HG03558 (cell line): ENCODE measurements around the gene DSG2.

Experiments
- ATAC-seq: cut with Tn5 transposase; IDR thresholded peaks from one replicate; pipeline ENCODE4 v1.9.1; 2021; ENCODE audit warnings: moderate number of reproducible peaks; ENCODE audit not compliant: unreplicated experiment; ENCODE audit errors: extremely low read depth

The DSG2 gene

DNA sequence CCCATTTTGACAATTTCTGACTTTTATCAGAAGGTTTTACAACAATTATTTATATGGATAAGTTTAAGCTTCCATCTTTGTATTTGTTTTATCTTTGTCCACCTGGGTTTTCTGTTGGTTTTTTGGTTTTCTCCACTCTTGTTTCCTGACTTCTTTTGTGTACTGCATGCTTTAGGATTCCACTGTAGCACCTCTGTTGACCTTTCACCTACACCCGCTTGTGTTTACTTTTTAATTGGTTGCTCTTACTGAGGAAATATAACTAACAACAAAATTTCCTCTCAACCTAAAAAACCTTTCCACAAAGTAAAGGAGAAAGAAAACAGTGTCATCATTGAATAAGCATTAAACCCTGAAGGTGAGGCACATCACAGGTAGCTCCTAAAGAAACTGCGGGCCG lies 53.9 kb downstream of the DSG2 start:
- no peak for ATAC-seq

DNA sequence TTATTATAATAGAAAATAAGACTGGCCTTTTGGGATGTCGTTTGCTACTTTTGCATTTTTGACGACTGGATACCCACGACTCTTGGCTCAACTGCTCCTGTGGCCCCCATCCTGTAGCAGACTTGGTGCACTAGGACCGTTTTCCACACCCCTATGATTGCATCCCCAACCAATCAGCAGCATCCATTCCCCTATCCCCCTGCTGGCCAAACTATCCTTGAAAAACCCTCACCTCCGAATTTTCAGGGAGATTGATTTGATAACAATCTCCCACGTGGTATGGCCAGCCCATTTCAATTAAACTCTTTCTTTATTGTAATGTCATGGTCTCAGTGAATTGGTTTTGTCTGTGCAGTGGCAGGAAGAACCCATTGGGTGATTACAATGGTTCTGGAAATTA lies 55.8 kb downstream of the DSG2 start:
- ATAC-seq = no peak

DNA sequence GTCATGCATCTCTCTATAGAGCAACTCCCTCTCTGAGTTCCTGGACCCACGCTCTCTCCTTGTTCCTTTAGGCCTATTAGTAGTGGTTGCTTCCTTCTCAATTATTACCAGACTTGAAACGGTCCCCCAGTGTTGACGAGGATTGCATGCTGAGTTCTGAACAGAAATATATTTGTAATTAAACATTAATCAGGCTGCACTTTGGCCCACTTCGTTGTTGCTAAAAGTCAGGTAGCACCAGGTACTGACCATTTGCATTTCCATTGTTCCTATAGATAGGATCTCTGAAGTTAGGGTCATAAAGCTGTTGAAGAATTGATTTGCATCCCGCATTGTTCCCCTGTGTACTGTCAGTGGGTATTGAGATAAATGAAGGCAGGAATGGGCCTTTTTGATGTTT lies 56.8 kb downstream of the DSG2 start:
- no peak for ATAC-seq

DNA sequence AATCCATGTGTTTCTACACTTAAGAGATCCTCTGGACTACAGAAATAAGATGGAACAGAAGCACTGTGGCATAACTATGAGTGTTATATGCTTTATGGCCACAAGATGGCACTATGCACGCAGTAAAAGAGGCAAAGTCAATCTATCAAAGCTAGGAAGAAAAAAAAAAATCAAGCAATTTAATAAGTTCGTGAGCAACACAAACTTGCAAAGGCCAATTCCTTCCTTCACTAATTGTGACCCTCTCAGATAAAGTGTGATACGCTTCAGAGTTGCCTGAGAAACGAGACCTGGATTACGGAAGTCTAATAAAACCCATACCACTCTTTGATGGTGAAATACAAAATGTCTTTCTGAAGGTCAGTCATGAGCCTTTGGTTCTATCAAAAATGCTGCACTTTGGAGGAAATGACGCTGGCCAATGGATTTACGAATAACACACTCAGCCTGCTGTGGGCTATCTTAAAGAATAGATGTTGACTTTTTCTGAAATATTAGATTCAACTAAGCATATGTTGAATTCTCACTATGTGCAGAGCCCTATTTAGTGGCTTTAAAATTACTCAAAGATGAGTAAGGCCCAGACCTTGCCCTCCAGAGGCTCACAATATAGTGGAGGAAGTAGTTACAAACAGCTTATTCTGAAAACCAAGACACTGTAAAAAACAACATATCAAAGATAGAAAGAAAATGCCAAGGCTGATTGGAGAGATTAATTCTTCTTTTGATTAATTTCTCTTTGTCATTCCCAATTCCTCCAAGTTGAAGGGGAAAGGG lies 58.2 kb downstream of the DSG2 start:
- ATAC-seq = no peak

DNA sequence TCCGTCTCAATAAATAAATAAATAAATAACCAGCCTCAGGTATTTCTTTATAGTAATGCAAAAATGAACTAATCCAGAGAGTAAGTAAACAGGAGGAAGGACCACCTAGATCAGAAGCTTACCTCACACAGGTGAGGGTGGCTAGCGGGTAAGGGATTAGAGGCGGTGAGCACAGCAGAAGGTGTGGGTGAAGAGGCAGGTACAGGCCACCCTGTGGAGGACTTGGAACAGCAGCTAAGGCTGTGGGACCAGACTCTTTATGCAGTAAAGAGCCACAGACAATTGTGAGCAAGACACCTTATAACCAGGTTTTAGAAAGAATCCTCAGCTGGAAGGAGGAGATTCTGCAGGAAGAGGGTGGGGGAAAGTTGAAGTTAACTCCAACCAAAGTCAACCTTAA lies 59.5 kb downstream of the DSG2 start:
- no peak for ATAC-seq

DNA sequence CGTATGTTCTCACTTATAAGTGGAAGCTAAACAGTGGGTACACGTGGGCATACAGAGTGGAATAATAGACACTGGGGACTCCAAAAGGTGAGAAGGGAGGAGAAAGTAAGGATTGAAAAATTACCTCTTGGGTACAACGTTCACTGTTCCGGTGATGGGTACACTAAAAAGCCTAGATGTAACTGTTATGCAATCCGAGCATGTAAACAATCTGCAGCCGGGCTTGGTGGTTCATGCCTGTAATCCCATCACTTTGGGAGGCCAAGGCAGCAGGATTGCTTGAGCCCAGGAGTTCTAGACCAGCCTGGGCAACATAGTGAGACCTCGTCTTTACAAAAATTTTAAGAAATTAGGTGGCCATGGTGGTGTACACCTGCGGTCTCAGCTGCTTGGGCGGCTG lies 60.6 kb downstream of the DSG2 start:
- ATAC-seq = no peak

DNA sequence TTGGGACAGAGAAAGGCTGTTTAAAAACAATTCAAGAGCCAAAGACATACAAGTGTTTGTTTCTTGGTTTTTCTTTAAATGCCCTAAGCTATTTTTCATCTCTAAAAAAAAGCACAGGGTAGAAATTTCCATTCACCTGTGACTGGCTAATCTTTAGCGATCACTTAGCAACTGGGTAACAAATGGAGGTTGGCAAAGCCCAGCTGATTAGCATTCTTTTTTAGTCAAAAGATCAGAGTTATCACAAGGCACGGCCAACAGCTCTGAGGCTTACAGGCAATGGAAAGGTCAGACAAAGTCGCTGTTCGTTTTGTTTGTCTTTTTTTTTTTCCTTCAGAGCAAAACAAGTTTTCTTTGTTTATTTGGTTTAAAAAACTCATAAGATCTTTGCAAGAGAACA lies 64.7 kb downstream of the DSG2 start:
- ATAC-seq = no peak

DNA sequence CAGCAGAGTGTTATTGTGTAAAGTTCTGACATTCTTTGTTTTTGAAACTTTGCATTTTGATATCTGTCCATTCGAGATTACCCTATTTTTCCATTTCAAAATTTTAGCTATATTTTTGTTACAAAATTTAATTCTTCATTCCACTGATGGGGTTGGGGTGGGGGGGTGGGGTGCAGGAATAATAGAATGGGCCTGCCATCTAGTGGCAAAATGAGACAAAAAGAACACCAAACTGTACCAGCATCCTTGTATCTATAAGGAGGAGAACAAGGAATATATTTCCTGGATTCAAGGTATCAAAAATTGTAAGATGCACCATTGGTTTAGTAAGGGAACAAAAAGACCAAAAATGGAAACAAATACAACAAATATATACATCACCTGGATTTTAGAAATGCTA lies 65.8 kb downstream of the DSG2 start:
- ATAC-seq = no peak

DNA sequence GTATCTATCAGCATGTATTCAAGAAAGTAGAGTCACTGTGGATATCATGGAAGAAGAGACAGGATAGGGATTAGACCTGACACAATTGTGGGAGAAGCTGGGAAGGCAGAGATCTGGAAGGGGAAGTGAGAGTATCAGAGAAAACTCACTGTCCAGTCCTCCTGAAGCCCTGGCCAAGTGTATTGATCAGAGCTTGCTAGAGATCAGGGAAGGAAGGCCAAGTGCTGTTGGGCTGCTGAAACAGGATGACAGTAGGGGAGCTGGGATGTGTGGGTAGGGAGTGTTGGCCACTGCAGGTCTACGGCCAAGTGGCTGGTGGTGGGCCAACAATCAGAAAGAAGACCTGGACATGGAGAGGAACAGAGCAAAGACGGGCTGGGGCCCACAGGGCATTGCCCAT lies 67.4 kb downstream of the DSG2 start:
- no peak for ATAC-seq

DNA sequence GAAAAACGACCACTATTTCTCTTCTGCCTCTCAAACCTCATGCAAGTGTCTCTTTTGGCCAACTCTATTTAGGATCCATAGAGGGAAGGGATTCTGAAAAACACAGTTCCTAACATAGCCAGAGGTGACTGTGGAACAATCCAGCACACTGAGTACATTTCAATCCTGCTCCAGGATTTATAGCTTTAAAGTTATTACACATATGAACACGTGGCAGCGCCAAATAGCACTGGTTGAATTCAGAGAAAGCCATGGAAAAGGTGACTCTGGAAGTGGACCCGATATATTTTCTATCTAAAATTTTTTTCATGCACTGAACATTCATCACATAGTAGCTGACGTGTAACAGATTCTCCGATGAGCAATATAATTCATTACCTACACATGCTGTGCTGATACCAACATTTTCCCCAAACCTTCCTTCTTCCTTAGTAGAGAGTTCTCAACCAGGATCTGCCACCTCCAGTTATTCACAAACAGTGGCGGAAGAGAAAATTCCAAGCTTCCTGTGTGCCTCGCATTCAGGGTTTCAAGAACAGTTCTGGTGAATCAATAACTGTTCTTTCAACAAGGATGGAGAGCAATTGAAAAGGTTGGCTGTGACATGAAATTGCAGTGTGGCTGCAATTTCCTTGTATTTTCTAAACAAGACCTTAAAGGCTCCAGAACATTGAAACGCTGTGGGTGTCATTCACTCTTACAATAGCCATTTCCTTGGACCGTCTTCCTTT lies 68.0 kb downstream of the DSG2 start:
- ATAC-seq = no peak

DNA sequence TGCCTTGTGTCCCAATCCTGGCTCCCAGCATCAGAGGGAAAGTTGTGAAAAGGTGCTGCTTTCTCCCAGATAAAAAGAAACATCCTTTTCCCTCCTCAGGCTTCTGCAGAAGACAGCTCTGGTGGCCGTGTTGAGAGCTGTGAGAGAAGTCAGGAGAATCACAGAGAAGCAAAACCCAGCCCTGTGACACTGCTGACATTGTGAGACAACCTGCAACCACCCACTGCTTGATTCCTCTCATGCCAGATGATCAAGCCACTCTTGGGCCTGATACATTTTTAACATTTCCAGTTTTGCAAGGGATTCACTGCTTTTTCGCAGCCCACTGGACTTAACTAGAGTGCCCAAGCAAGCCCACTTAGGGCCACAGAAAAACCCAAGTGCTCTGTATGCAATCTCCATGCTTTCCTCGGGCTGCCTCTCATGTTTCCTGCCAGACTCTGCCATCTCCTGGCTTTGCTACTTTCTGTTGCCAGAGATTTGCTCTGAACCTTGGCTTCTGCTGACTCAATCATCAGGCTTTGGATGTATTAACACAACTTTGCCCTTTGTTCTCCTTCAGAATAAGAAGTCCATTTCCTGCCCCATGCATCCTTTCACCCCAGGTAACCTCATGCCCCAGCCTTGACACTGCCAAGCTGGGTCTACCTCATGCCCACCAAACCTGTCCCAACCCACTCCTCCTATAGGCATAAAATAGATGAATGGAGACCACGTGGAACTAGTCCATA lies 68.8 kb downstream of the DSG2 start:
- no peak for ATAC-seq

DNA sequence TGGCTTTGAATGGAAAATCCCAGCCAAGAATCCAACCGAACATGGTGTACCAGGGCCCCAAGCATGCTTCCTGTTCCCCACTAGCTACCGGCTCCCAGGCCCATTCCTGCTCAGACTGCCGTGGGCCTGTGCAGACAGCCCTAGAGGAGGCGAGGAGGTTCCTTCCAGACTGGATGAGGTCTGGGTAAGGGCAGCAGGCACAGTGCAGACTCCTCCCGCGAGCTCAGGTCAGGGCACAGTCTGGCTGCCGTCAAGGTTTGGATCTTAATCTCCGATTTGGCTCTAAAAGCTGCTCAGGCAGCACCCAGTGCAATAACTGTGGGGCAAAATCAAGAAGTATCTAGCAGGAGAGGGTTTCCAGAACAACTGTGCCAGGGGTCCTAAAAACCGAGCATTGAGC lies 74.4 kb downstream of the DSG2 start:
- ATAC-seq = no peak

DNA sequence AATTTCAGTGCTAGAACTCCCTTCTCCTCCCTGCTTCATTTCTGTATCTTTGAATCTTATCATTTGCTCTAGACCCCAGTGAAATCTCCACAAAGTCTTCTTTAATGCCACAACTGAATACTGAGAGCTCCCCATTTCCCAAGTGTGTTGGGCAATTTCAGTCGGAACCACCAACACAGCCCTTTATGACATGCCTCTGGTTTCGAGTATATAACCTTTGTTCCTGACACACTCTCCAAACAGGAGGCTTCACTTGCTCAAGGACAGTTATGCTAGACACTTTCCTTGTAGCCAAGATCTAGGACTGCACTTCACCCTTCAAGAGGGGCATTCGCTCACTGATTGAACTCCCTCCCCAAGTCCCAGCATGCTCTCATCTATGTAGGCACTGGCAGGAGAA lies 75.1 kb downstream of the DSG2 start:
- no peak for ATAC-seq

DNA sequence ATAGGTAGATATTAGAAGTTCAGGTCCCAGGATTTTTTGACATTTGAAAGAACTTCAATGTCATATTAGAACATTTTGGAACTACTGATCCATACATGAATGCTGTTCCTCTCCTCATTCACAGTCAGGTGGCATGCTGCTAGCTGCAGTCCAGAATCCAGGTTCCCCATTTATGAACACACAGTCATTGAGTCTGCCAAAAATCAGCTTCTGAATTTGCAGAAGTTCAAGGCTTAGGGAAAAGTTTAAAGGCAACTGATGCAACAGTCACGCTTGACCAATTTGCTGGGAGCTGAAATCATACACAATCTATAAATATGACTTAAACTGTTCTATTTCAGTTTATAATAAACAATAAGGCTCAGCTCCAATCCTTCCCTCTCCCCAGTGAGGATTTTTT lies 76.4 kb downstream of the DSG2 start:
- ATAC-seq = no peak

DNA sequence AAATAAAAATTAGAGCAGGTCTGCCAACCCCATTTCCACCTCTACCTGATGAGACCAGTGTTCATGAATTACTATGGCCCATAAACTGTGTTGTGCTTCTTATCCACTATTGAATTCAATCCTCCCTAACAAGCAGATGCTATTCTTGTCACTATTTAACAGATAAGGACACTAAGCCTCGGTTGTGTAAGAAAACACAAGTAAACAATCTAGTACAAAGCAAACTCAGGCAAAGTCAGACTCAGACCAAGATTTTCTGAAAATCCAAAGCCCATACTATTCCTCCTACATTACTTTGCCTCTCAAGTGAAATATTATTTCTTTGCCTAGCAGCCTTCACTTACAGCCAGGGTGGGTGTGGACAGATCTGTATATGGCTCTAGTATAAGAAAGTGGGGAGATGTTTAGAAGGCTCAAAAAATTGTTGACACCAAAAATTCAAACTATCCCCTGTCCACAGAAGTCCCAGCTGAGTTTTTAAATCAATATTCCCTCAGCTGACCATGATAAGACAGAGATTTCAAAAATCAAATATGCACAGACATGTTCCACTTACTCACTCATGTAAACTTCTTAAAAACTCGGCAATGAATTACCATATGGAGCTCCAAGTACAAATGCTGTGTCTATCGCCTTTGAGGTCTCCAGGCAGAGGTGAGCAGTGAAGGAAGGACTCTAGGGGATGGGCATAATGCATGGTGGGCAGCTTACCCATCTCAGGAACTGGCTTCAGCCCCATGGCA lies 77.7 kb downstream of the DSG2 start:
- ATAC-seq = no peak

DNA sequence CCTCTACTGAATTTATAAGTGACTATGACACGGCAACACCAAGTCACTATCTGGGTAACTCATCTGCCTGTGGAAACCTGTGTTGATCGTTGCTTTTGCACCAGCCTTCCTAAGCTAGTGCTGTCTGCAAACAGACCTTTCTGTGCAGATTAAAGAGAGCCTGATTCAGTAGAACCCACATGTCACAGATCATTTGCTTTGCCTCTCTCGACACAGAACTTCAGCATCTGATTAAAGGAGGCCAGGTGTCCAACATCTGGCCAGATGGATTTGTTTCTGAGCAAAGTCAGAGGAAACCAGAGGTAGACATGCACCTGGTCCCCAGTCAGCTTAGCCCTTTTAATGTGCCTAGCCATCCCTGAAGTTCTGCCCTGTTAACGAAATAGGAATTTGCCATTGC lies 78.7 kb downstream of the DSG2 start:
- peak; percentile 72 for ATAC-seq

DNA sequence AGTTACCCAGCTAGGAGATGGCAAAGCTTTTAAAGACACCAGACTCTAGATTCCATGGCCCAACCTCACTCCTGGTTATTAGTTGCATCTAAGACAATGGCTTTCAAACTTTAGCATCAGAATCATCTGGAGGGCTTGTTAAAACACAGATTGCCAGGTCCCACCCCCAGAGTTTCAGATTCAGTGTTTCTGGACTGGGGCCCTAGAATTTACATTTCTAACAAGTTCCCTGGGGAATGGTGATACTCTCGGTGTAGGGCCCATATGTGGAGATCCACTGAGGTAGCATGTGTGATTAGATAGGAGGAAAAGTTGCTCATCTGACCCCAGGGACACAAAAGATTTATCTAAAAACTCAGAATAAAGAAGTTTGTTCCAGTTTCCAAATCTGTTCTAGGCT lies 79.2 kb downstream of the DSG2 start:
- peak; percentile 6 for ATAC-seq

DNA sequence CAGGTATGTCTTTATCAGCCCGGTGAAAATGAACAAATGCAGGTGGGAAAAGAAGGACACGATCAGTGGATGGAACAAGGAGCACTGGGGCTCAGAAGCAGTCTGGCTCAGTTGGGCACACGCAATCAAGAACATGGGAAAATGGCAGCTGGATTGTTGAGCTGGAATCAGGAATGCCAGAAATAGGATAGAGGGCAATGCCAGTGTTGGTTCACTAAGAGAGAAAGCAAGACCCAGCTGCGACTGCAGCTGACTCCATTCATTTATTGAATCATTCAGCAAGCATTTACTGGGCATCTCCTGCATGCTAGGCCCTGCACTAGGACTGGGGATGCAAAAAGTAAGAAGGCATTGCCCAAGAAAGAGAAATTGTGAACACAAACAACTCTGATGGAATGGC lies 80.1 kb downstream of the DSG2 start:
- no peak for ATAC-seq

DNA sequence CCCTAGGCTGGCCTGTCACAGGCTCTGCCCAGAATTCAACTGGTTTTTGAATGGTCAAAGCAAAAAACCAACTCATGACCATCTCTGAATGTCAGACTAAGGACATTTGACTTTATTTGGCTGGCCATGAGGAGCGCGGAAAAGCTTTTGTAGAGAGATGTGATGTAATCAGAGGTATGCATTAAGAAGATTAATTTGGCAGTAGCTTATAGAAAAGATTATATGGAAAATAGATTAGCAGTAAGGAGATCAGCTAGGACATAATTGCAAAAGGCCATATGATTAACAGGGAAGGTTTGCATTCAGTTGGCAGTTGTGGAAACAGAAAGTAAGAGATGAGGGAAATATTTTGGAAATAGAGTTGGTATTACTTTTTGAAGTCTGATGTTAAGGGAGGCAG lies 81.4 kb downstream of the DSG2 start:
- no peak for ATAC-seq

DNA sequence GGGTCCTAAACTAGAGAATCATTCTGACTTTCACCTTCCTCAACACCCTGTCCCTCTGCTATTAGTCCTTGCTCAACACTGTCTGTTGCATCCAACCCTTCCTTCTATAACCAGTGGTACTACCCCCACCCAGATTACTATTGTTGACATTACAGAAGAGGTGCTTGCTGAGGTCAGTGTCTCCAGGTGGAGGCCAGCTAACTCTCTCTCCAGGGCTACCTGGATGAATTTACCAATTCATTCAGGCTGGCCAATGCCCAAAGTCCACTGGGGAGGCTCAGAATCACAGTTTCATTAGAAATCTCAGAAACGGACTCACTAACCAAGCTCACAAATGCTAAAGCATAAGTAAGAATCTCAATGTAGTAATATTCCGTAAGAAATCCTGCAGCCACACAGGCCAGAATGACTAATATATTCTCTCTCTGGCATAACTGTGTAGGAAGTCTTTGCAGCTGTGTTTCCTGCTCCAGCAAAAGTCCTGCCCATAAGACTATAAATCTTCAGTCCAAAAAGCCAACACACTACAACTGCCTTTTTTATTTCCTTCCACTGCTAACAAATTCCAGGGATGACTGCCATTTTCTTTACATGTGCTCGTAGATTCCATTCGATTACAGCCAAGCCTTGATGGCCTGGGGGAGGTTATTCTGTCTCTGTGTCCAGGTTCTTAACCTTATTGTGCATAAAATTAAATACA lies 83.7 kb downstream of the DSG2 start:
- no peak for ATAC-seq
